Progenitor cell of endocrine pancreas (in vitro differentiated cells): ENCODE data around the gene KIAA1549. TPM values are rescaled to one million over a fixed set of nuclear protein-coding genes. Genes with fewer than 3 reads are reported as not detected.

Experiments used
- DNase-seq: peaks from one replicate; pipeline ENCODE4 v3.0.0; 2021; ENCODE audit warnings: low spot score; ENCODE audit not compliant: unreplicated experiment
- H3K27ac Mint-ChIP-seq: 2 replicates; pipeline ENCODE4 v1.8.0; 2021; ENCODE audit warnings: mild to moderate bottlenecking, moderate library complexity, mixed read lengths
- H3K27me3 Mint-ChIP-seq: 2 replicates; pipeline ENCODE4 v1.8.0; 2021; ENCODE audit warnings: mixed read lengths
- H3K36me3 Mint-ChIP-seq: 2 replicates; pipeline ENCODE4 v1.8.0; 2022; ENCODE audit warnings: mixed read lengths; ENCODE audit not compliant: insufficient read depth
- H3K4me1 Mint-ChIP-seq: 2 replicates; pipeline ENCODE4 v1.8.0; 2021; ENCODE audit warnings: low read depth, mixed read lengths
- H3K4me3 Mint-ChIP-seq: 2 replicates; pipeline ENCODE4 v1.8.0; 2021; ENCODE audit warnings: low read depth, mild to moderate bottlenecking, moderate library complexity, mixed read lengths
- H3K9me3 Mint-ChIP-seq: 2 replicates; pipeline ENCODE4 v1.8.0; 2021; ENCODE audit warnings: low read depth, mixed read lengths
- CTCF ChIP-seq: fragments of 200-600 bp; sonication (generic); IDR thresholded peaks from one replicate; pipeline ENCODE4 v1.5.0; 2021; ENCODE audit warnings: antibody characterized with exemption, mild to moderate bottlenecking; ENCODE audit not compliant: unreplicated experiment
- total RNA-seq: library from RNA; stranded (reverse); gene quantifications from 2 replicates; pipeline ENCODE4 v1.2.1, GENCODE V29; 2021

Gene KIAA1549
- total RNA-seq, 1 donor from 2014 or later, result 45.8 TPM

DNA sequence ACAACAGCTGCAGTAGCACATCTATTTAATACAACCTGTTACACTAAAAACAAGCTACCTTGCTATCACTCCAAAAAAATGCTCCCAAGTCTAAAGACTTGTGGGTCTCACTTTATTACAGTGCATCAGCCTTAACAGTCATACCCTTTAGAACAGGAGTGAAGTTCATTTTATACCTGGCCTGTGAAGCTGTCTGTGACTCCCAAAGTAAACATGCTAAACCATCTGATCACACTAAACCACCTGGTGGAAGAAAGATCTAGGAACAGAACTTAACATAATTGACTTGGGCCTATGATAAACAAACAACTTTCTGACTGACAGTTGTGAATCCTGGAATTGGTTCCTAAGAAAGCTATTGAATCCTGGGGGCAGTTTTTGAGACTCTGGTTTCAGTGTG is 102.3 kb downstream of the KIAA1549 start:
- Mint-ChIP-seq H3K9me3 (no peaks in the 10 kb centered on the region), H3K4me3 (no peak overlapping the region)

DNA sequence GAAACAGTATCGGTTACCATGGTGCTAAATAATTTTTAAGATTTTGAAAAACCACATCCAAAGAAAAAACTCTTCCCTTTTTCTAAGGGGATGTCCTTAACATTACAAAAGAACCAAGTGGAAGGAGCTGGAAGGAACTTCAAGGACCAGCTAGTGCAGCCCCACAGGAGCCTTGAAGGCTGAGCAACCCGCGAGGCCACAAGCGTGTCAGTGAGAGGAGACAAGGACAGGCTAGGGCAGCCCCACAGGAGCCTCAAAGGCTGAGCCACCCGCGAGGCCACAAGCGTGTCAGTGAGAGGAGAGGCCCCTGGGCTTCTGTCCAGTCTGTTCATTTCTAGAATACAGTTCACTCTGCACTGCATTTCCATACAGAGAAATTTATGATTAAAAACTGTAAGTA is 103.1 kb downstream of the KIAA1549 start:
- Mint-ChIP-seq H3K4me1 (no peaks in the 10 kb centered on the region), H3K9me3 (no peaks in the 10 kb centered on the region)
- TF ChIP-seq CTCF, result no peak

More for the DNA sequence above, 102.3 kb downstream of the KIAA1549 start:
- TF ChIP-seq CTCF, result no peak
- Mint-ChIP-seq H3K4me1 (no peaks in the 10 kb centered on the region), H3K27ac (no peak overlapping the region), H3K27me3 (no peaks in the 10 kb centered on the region), H3K36me3 (peaks cover 31% of the 10 kb centered on the region)
- DNase-seq, result no peak

GRCh38 chr7:138876326-138876725 is 104.9 kb downstream of the KIAA1549 start:
- TF ChIP-seq CTCF, result no peak
- Mint-ChIP-seq H3K4me1 (no peaks in the 10 kb centered on the region), H3K27ac (no peak overlapping the region)

More for the DNA sequence above, 103.1 kb downstream of the KIAA1549 start:
- Mint-ChIP-seq H3K36me3 (peaks cover 29% of the 10 kb centered on the region), H3K4me3 (no peak overlapping the region), H3K27me3 (no peaks in the 10 kb centered on the region), H3K27ac (no peak overlapping the region)
- DNase-seq, result no peak

DNA sequence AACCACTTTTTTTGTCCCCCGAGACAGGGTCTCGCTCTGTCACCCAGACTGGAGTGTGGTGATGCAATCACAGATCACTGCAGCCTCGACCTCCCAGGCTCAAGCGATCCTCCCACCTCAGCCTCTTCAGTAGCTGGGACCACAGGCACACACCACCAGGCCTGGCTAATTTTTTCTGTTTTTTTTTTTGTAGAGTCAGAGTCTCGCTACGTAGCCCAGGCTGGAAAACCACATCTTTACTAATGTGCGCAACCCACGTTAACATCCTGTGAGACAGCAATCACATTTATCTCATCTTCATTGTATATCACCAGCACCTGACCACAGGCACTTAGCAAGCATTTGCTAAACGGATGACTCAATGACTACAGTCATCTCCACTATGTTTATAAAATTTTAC is 105.4 kb downstream of the KIAA1549 start:
- Mint-ChIP-seq H3K9me3 (no peaks in the 10 kb centered on the region), H3K27ac (no peak overlapping the region), H3K36me3 (peaks cover 32% of the 10 kb centered on the region), H3K27me3 (no peaks in the 10 kb centered on the region), H3K4me3 (no peak overlapping the region), H3K4me1 (no peaks in the 10 kb centered on the region)
- DNase-seq, result no peak
- TF ChIP-seq CTCF, result no peak

More at GRCh38 chr7:138876326-138876725, 104.9 kb downstream of the KIAA1549 start:
- no peak overlapping the region for H3K4me3 Mint-ChIP-seq
- H3K27me3 Mint-ChIP-seq, result no peaks in the 10 kb centered on the region
- DNase-seq, result no peak
- H3K9me3 Mint-ChIP-seq, result no peaks in the 10 kb centered on the region
- peaks cover 29% of the 10 kb centered on the region for H3K36me3 Mint-ChIP-seq

GRCh38 chr7:138873220-138873892 is 107.8 kb downstream of the KIAA1549 start:
- TF ChIP-seq CTCF, result no peak
- H3K4me1 Mint-ChIP-seq, result no peaks in the 10 kb centered on the region
- H3K27ac Mint-ChIP-seq, result no peak overlapping the region
- H3K9me3 Mint-ChIP-seq, result no peaks in the 10 kb centered on the region
- H3K27me3 Mint-ChIP-seq, result no peaks in the 10 kb centered on the region
- no peak overlapping the region for H3K4me3 Mint-ChIP-seq
- peaks cover 39% of the 10 kb centered on the region for H3K36me3 Mint-ChIP-seq
- DNase-seq, result no peak
